ENCODE results near the gene MFSD12. TPM values are rescaled to one million over a fixed set of nuclear protein-coding genes. Genes with fewer than 3 reads are reported as not detected.

MFSD12 gene
- total and polyA plus RNA-seq, 9 donors, result 17.4 to 104 (median 36.4) TPM

DNA sequence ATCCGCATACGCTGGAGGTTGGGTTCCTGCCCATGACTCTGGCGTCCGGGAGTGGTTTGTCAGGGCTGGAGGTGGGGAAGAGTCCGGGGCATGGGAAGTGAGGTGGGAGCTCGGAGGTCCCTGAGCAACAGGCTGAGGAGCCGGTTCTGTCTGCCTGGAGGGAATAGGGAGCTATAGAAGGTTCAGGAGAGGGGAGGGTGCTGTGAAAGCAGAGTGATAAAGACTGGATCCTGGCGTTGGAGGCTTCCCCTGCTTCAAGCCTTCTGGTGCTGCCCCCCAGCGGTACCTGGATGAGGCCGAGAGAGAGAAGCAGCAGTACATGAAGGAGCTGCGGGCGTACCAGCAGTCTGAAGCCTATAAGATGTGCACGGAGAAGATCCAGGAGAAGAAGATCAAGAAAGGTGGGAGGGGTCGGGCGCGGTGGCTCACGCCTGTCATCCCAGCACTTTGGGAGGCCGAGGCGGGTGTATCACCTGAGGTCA lies 17.9 kb upstream of the MFSD12 start:
- no peaks in the 10 kb centered on the region for H3K36me3 ChIP-seq
- TF ChIP-seq EP300 (IDR thresholded peaks at IDR 0.05) (no peak), POLR2A (IDR thresholded peaks at IDR 0.05) (no peak)
- TF ChIP-seq, protein P1, sequence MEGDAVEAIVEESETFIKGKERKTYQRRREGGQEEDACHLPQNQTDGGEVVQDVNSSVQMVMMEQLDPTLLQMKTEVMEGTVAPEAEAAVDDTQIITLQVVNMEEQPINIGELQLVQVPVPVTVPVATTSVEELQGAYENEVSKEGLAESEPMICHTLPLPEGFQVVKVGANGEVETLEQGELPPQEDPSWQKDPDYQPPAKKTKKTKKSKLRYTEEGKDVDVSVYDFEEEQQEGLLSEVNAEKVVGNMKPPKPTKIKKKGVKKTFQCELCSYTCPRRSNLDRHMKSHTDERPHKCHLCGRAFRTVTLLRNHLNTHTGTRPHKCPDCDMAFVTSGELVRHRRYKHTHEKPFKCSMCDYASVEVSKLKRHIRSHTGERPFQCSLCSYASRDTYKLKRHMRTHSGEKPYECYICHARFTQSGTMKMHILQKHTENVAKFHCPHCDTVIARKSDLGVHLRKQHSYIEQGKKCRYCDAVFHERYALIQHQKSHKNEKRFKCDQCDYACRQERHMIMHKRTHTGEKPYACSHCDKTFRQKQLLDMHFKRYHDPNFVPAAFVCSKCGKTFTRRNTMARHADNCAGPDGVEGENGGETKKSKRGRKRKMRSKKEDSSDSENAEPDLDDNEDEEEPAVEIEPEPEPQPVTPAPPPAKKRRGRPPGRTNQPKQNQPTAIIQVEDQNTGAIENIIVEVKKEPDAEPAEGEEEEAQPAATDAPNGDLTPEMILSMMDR (IDR thresholded peaks at IDR 0.05), result no peak
- no peaks in the 10 kb centered on the region for H3K9me3 ChIP-seq
- 86 to 93% (median 89%) methylated on average over 19 of the region's 19 CpGs for WGBS, 3 donors
- peaks cover 12% of the 10 kb centered on the region for H3K4me1 ChIP-seq (ENCODE audit: insufficient read depth)
- no peak overlapping the region for H3K4me3 ChIP-seq
- intact Hi-C loops (cut with DNase I), result no loop called here
- H3K27ac ChIP-seq, result no peak overlapping the region
- no peaks in the 10 kb centered on the region for H3K27me3 ChIP-seq
- DNase-seq, result no peak

GRCh38 chr19:3573858-3574637 lies 16.7 kb upstream of the MFSD12 start:
- Histone ChIP-seq H3K9me3 (no peaks in the 10 kb centered on the region), H3K4me3 (peak overlapping the region; percentile 92), H3K4me1 (ENCODE audit: insufficient read depth) (peaks cover 12% of the 10 kb centered on the region), H3K27me3 (no peaks in the 10 kb centered on the region), H3K27ac (peak overlapping the region in 1 of 2 donors; percentile 28), H3K36me3 (no peaks in the 10 kb centered on the region)
- WGBS, 3 donors, result 53 to 63% (median 61%) methylated on average over 49 to 55 of the region's 55 CpGs
- intact Hi-C loops (cut with DNase I), result no loop called here
- TF ChIP-seq POLR2A (IDR thresholded peaks at IDR 0.05) (no peak), EP300 (IDR thresholded peaks at IDR 0.05) (no peak)
- TF ChIP-seq, protein P1 (IDR thresholded peaks at IDR 0.05), result no peak
- peak; percentile 78 to 87 (median 78) for DNase-seq

DNA sequence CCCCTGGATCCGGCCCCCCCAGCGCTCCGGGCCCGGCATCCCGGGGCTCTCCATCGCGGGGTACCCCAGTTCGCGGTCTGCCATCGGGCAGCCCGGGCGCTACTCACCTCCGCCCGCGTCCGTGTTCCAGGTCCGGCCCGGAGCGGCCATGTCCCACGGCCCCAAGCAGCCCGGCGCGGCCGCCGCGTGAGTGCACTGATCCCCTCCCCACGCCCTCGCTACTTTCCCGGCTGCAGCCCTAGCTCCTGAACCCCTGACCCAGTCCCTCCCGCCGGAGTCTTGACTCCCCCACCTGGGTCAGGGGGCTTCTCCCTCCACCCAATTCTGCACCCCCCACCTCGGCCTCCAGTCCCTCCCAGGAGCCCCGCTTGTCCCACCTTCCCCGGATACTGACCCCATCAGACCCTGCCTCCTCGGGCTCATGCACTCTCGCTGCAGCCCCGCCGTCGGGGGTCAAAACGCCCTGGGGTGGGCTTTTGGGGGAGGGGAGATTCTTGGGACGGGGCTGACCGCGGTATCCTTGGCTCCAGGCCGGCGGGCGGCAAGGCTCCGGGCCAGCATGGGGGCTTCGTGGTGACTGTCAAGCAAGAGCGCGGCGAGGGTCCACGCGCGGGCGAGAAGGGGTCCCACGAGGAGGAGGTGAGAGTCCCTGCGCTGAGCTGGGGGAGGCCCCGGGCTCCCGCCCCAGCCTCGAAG lies 15.9 kb upstream of the MFSD12 start:
- TF ChIP-seq EP300 (IDR thresholded peaks at IDR 0.05), result no peak
- TF ChIP-seq POLR2A (IDR thresholded peaks at IDR 0.05), result no peak
- TF ChIP-seq, protein P1 (IDR thresholded peaks at IDR 0.05), result no peak
- peaks cover 12% of the 10 kb centered on the region for H3K4me1 ChIP-seq (ENCODE audit: insufficient read depth)
- 0 to 1% (median 0%) methylated on average over 44 to 60 of the region's 60 CpGs for WGBS, 3 donors
- no peaks in the 10 kb centered on the region for H3K9me3 ChIP-seq
- DNase-seq, result peak in 1 of 5 donors; percentile 37
- peak overlapping the region; percentile 92 for H3K4me3 ChIP-seq
- intact Hi-C loops (cut with DNase I), result no loop called here
- H3K27me3 ChIP-seq, result no peaks in the 10 kb centered on the region
- no peaks in the 10 kb centered on the region for H3K36me3 ChIP-seq
- peak overlapping the region in 1 of 2 donors; percentile 35 for H3K27ac ChIP-seq

DNA sequence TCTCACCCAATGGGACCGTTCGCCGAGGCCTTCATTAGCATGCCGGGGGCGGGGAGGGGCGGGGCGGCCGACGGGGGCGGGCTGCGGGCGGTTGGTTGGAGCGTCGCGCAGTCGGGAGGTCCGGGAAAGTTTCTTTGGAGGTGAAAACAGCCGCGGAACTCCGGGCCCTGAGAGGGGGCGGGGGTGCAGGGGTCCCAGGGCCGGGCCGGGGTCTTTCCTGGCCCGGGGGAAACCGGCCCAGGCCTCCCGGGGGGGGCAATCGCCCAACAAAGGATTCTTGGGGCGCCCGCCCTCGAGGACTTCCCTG lies 15.4 kb upstream of the MFSD12 start, which contains the start of gene HMG20B:
Gene HMG20B, plus strand, starts transcription at position 90 of the 307 bp plus-strand sequence. CDS start 366 bp downstream, outside the sequence.
- Histone ChIP-seq H3K27ac (peak within 1 kb of the TSS in 1 of 2 donors; percentile 35), H3K4me1 (ENCODE audit: insufficient read depth) (peaks cover 12% of the 10 kb centered on the region), H3K27me3 (no peaks in the 10 kb centered on the region), H3K9me3 (no peaks in the 10 kb centered on the region), H3K4me3 (peak within 1 kb of the TSS; percentile 92), H3K36me3 (no peaks in the 10 kb centered on the region)
- no peak for TF ChIP-seq POLR2A (IDR thresholded peaks at IDR 0.05)
- TF ChIP-seq, protein P1 (IDR thresholded peaks at IDR 0.05), result no peak
- no peak for TF ChIP-seq EP300 (IDR thresholded peaks at IDR 0.05)
- 0 to 2% (median 1%) methylated on average over 10 to 30 of the region's 30 CpGs for WGBS, 3 donors
- no peak for DNase-seq
- intact Hi-C loops (cut with DNase I), result no loop called here
